Skeletal muscle tissue (tissue), 4 donors: ENCODE results near the gene PNISR. TPM values are rescaled to one million over a fixed set of nuclear protein-coding genes. Genes with fewer than 3 reads are reported as not detected.
"Not testable (repeated sequence)": the region's sequence is repeated elsewhere in the genome, so short reads cannot be mapped to it uniquely, and the experiment has no call there.

Experiments used
- H3K27ac ChIP-seq: one replicate; pipeline ENCODE4 v1.7.0; 2013; ENCODE audit warnings: mild to moderate bottlenecking, low read depth, low read length, inconsistent platforms
- H3K27me3 ChIP-seq, 3 donors: one replicate each; pipeline ENCODE4 v1.7.0; 2013; ENCODE audit warnings: low read length in 3 of 3; ENCODE audit not compliant: control insufficient read depth in 3 of 3, insufficient read depth in 3 of 3
- H3K36me3 ChIP-seq, 3 donors: one replicate each; pipeline ENCODE4 v1.7.0; 2013; ENCODE audit warnings: low read length in 3 of 3; ENCODE audit not compliant: control insufficient read depth in 3 of 3, insufficient read depth in 3 of 3
- H3K4me1 ChIP-seq, 3 donors: one replicate each; pipeline ENCODE4 v1.7.0; 2013; ENCODE audit warnings: low read length in 3 of 3, mild to moderate bottlenecking in 3 of 3; ENCODE audit not compliant: control insufficient read depth in 3 of 3, insufficient read depth in 3 of 3
- H3K4me3 ChIP-seq, 3 donors: one replicate each; pipeline ENCODE4 v1.7.0; 2013; ENCODE audit warnings: low read length in 3 of 3
- H3K9ac ChIP-seq, 3 donors: one replicate each; pipeline ENCODE4 v1.7.0; 2013; ENCODE audit warnings: low read length in 3 of 3, mild to moderate bottlenecking in 3 of 3, moderate library complexity in 2 of 3, low read depth in 1 of 3
- H3K9me3 ChIP-seq, 3 donors: one replicate each; pipeline ENCODE4 v1.7.0; 2013; ENCODE audit warnings: low read length in 3 of 3; ENCODE audit not compliant: control insufficient read depth in 3 of 3
- total RNA-seq: library from RNA; depleted of rRNA; stranded (reverse); fragments of >200 nt; gene quantifications from one replicate; pipeline ENCODE4 v1.2.3, GENCODE V29; 2014
- donor health status: Osteomylitis.

PNISR gene, protein sequence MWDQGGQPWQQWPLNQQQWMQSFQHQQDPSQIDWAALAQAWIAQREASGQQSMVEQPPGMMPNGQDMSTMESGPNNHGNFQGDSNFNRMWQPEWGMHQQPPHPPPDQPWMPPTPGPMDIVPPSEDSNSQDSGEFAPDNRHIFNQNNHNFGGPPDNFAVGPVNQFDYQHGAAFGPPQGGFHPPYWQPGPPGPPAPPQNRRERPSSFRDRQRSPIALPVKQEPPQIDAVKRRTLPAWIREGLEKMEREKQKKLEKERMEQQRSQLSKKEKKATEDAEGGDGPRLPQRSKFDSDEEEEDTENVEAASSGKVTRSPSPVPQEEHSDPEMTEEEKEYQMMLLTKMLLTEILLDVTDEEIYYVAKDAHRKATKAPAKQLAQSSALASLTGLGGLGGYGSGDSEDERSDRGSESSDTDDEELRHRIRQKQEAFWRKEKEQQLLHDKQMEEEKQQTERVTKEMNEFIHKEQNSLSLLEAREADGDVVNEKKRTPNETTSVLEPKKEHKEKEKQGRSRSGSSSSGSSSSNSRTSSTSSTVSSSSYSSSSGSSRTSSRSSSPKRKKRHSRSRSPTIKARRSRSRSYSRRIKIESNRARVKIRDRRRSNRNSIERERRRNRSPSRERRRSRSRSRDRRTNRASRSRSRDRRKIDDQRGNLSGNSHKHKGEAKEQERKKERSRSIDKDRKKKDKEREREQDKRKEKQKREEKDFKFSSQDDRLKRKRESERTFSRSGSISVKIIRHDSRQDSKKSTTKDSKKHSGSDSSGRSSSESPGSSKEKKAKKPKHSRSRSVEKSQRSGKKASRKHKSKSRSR
- 54.3 TPM for total RNA-seq

DNA sequence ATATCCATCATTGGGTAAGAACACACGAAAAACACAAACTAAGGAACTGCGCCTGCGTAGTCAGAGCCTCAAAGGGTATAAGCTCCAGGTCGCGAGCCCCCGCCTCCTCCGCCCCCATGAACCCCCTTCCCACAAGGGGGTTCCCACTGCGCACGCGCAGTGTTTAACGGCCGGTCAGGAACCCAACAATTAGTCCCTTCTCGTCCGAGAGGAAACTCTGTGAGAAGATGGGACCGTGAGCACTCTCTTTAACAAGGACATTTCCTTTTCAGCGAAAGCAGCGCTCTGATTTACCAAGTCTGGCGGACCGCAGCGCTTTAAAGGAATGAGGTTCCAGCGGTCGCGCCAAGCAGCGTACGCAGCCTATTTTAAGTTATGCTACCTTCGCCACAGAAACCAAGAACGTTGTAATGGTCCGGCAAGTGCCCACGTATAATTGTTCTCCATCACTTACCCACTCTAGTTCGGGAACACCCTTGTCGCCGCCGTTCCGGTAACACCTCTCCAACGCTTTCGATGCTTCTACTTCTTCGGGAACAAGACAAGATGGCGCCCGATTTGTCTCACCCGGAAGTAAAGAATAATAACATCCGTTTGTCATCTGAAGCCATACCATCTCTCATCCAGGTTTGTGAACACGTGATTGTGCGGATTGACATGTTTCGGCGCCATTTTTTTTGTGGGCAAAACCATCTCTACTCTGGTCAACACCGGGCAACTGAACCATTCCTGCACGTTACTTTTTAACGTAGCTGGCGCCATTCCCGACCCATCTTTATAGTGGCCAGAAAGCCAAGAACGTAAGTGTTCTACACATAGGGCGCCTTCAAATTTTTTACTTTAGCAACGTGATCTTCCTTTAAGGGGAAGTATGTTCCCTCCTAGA, at the start of gene PNISR:
TSS of gene PNISR (minus strand) at position 548 of the 886 bp plus-strand sequence. CDS start 10,649 bp downstream, outside the sequence.
- H3K36me3 ChIP-seq = peaks cover 0 to 7% (median 0%) of the 10 kb centered on the region in 3 donors
- no peaks in the 10 kb centered on the region for H3K27me3 ChIP-seq
- peak within 1 kb of the TSS; percentile 100 for H3K27ac ChIP-seq
- peaks cover 26 to 51% (median 42%) of the 10 kb centered on the region in 3 donors for H3K4me1 ChIP-seq
- peak within 1 kb of the TSS; percentile 99 to 100 (median 99) for H3K9ac ChIP-seq
- peak within 1 kb of the TSS; percentile 93 to 99 (median 98) for H3K4me3 ChIP-seq
- H3K9me3 ChIP-seq = no peaks in the 10 kb centered on the region

- Histone ChIP-seq H3K9ac (no peak overlapping the region), H3K27me3 (no peaks in the 10 kb centered on the region), H3K36me3 (peaks cover 3 to 6% (median 6%) of the 10 kb centered on the region in 3 donors), H3K4me3 (no peak overlapping the region), H3K9me3 (no peaks in the 10 kb centered on the region), H3K4me1 (no peaks in the 10 kb centered on the region), H3K27ac (no peak overlapping the region)
These were observed 48.6 kb upstream of the PNISR start for GRCh38 chr6:99473730-99474129.

GRCh38 chr6:99471638-99472037, 46.5 kb upstream of the PNISR start:
- peaks cover 3 to 6% (median 6%) of the 10 kb centered on the region in 3 donors for H3K36me3 ChIP-seq
- H3K4me1 ChIP-seq = no peaks in the 10 kb centered on the region
- no peak overlapping the region for H3K9ac ChIP-seq
- no peaks in the 10 kb centered on the region for H3K27me3 ChIP-seq
- H3K9me3 ChIP-seq = no peaks in the 10 kb centered on the region
- no peak overlapping the region for H3K4me3 ChIP-seq
- no peak overlapping the region for H3K27ac ChIP-seq

- Histone ChIP-seq H3K4me1 (no peaks in the 10 kb centered on the region), H3K36me3 (peaks cover 0 to 3% (median 0%) of the 10 kb centered on the region in 3 donors), H3K9me3 (no peaks in the 10 kb centered on the region), H3K4me3 (no peak overlapping the region), H3K27ac (no peak overlapping the region), H3K27me3 (no peaks in the 10 kb centered on the region), H3K9ac (no peak overlapping the region)
These were observed 42.5 kb upstream of the PNISR start for GRCh38 chr6:99467509-99468106.

DNA sequence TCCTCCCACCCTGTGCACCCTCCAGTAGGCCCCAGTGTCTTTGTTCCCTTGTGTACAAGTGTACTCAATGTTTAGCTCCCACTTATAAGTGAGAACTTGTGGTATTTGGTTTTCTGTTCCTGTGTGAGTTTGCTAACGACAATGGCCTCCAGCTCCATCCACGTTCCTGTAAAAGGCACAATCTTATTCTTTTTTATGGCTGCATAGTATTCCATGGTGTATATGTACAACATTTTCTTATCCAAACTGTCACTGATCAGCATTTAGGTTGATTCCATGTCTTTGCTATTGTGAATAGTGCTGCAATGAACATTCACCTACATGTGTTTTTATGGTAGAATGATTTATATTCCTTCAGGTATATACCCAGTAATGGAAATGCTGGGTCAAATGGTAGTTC, 34.0 kb upstream of the PNISR start:
- not testable (repeated sequence) for H3K4me1 ChIP-seq, H3K9ac ChIP-seq

GRCh38 chr6:99458319-99458718, 33.2 kb upstream of the PNISR start:
- Histone ChIP-seq H3K4me1 (no peaks in the 10 kb centered on the region), H3K36me3 (no peaks in the 10 kb centered on the region), H3K27me3 (no peaks in the 10 kb centered on the region), H3K9ac (no peak overlapping the region), H3K4me3 (no peak overlapping the region), H3K9me3 (no peaks in the 10 kb centered on the region), H3K27ac (no peak overlapping the region)

More for the DNA sequence above, 34.0 kb upstream of the PNISR start:
- not testable (repeated sequence) for H3K27ac ChIP-seq, H3K36me3 ChIP-seq, H3K27me3 ChIP-seq, H3K4me3 ChIP-seq, H3K9me3 ChIP-seq

GRCh38 chr6:99446076-99446475, 21.0 kb upstream of the PNISR start:
- Histone ChIP-seq H3K27me3 (no peaks in the 10 kb centered on the region), H3K27ac (no peak overlapping the region), H3K9ac (no peak overlapping the region), H3K9me3 (no peaks in the 10 kb centered on the region), H3K4me1 (no peaks in the 10 kb centered on the region), H3K4me3 (no peak overlapping the region), H3K36me3 (no peaks in the 10 kb centered on the region)

- Histone ChIP-seq H3K36me3 (peaks cover 0 to 4% (median 2%) of the 10 kb centered on the region in 3 donors), H3K27me3 (no peaks in the 10 kb centered on the region), H3K9me3 (no peaks in the 10 kb centered on the region), H3K27ac (no peak overlapping the region), H3K4me1 (peaks cover 0 to 2% (median 0%) of the 10 kb centered on the region in 3 donors), H3K9ac (no peak overlapping the region), H3K4me3 (no peak overlapping the region)
These were observed 9.8 kb upstream of the PNISR start for GRCh38 chr6:99434702-99435530.
